Stimulated activated CD8-positive, alpha-beta memory T cell treated with anti-CD3 and anti-CD28 coated beads, Interleukin-12 subunit alpha, Interleukin-12 subunit beta, amount 100 ng/mL, for 24 hours (primary cell): ENCODE measurements around the gene KANSL1.
"Not testable (repeated sequence)": the region's sequence is repeated elsewhere in the genome, so short reads cannot be mapped to it uniquely, and the experiment has no call there.

Experiments used
- DNase-seq: peaks from one replicate; pipeline ENCODE4 v3.0.0-alpha.2; 2020; ENCODE audit errors: extremely low read depth

The KANSL1 gene

DNA sequence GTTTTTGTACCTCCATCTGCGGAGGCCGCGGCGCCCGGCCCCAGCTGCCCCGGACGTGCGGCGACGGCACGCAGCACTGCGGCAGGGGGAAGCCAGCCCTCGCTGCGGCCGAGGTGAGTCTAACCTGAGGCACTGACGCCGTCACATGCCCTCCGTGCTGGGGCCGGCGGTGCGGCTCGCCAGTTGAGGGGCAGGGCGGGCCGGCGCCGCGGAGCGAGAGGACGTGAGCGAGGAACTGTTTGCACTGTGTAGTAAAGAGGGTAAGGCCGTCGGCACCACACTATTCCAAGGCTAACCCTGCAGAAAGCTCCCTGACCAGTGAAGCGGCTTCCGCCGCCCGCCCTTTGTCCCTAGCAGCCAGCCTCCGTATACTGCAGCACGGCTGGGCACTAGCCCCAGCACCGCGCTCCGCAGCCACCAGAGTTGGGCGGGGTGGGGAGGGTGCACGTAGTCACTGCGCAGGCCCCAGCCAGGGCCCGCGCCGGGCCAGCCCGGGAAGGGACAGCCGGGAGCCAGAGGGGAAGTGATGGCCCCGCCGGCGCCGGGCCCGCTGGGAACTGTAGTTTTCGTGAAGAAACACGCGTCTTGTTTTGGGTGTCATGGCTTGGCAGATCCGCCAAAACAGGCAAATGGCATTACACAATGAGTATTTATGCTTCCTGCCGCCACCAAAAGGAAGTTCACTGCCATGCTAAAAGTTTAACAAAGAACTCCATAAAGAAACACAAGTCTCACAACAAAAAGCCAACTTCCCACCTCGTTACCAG is 580 bp upstream of the KANSL1 start:
- peak; percentile 92 for DNase-seq

DNA sequence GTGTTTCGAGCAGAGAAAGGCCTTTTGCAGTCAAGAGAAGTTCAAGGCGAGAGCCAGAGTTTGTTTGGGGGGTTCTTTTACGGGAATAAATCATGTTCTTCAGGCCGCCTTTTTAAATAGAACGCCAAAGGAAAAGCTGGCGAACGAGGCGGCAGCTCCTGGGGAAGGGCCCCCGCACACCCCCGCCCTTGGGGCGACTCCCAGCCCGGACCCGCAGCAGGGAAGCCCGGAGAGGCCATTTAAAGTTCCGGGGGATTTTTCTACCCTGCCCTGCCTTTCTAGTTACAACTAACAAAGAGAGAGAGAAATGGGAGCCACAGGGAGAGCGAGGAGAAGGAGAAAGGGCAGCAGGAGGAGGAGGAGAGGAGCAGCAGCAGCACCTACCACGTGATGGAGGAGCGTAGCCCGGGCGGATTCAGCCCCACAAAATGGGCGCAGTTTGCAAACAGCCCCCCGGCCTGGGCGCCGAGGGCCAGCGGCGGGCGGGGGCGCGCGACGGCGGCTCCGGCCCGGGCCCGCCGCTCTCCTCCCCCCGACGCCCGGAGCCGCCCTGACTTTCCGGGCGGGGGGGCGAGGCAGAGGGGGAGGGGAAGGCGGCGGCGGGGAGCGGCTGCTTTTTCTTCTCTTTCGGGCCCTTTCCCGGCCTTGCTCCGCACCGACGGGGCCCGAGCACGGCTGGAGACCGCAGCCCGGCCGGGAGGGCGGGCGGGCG is 634 bp downstream of the KANSL1 start:
- peak; percentile 36 for DNase-seq

DNA sequence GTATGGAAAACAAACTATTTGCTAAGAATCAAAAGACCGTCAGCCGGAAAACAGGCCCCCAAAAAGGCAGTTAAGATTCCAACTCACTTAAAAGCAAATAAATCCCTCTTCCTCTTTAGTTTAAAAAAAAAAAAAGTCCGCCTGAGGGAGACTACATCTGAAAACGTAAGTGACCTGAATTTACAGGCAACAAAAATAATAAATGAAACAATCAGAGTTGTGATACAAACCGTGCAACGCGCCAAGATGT is 1.1 kb downstream of the KANSL1 start:
- no peak for DNase-seq

DNA sequence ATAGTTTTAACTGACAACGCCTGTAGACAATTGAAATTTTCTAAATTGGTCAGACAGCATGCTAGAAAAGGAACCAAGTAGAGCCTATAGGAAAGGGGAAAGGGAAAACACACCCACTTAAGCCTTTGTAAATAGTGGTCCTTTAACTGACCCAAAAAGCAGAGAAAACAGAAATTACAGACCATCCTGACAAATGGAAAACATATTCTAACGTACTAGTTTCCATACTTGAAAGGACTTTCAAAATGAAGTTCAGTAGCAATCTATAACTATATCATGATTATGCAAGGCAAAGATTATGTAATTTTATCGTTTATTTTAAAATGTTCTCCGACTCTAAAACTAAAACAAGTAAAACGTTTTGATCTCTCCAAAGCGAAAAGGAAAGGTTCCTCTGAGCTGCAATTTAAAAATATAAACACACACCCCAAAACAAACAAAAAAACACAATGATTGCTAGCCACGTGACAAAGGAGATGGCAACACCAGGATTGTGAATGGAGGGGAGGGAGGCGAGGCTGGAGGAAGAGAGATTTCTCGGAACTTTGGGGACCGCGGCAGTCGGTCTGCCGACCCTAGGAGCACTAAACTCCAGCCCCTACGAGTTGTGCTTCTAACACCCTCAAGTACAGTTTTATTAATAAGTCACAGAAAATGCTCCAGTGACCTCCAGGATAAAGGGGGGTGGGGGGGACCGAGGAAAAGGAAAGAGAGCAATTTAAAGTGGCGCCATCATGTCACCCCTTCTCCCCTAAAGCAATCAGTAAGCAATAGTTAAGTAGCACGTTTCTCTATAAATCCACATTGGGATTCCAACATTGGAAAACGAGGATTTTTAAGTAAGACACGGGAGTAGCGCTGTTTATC is 1.7 kb downstream of the KANSL1 start:
- no peak for DNase-seq

DNA sequence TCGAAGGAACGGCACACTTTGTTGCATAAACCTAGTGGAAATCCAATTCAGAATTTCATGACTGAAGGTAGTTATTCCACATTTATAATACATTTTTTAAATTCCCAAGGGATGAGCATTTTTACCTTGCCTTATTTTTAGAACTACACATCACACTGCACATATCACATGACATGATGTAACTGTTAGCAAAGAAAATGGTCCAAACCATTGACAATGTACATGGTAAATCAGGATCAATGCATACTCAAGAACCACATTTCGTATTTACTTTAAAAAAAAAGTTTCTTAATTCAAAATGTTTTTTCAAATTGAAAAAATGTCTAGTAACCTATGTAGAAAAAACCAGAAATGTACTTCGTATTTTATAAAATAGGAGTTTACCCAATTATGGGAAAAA is 2.5 kb downstream of the KANSL1 start:
- no peak for DNase-seq

DNA sequence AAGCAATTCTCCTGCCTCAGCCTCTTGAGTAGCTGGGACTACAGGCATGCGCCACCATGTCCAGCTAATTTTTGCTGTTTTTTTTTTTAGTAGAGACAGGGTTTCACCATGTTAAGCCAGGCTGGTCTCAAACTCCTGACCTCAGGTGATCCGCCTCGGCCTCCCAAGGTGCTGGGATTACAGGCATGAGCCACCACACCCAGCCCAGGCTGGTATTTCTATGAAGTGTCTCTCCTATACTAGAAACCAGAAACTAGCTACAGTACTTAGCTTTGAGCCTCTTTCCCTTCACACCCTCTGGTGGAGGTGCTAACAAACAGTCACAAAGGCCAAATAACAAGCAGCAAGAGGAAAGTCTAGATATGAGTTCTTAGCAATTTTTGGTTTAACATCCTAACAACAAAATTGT is 6.4 kb downstream of the KANSL1 start:
- DNase-seq = not testable (repeated sequence)

DNA sequence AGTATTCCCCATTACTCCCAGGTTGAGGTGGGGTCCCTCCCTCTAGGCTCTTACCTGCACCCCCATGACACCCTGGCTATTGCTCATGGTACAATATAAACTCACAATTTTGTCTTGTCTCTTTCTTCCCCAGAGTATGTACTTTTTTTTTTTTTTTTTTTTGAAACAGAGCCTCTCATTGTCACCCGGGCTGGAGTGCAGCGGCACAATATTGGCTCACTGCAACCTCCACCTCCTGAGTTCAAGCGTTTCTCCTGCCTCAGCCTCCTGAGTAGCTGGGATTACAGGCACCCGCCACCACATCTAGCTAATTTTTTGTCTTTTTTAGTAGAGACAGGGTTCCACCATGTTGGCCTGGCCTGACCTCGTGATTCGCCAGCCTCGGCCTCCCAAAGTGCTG is 8.5 kb downstream of the KANSL1 start:
- no peak for DNase-seq

DNA sequence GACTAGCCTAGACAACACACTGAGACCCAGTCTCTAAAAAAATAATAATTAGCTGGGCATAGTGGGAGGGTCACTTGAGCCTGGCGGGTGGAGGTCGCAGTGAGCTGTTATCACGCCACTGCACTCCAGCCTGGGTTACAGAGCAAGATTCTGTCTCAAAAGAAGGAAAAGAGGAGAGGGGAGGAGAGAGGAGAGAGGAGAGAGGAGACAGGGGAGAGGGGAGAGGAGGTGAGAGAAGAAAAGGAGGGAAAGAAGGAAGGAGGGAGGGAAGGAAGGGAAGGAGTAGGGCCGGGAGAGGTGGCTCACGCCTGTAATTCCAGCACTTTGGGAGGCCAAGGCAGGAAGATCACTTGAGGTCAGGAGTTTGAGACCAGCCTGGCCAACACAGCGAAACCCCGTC is 9.8 kb downstream of the KANSL1 start:
- DNase-seq = not testable (repeated sequence)

DNA sequence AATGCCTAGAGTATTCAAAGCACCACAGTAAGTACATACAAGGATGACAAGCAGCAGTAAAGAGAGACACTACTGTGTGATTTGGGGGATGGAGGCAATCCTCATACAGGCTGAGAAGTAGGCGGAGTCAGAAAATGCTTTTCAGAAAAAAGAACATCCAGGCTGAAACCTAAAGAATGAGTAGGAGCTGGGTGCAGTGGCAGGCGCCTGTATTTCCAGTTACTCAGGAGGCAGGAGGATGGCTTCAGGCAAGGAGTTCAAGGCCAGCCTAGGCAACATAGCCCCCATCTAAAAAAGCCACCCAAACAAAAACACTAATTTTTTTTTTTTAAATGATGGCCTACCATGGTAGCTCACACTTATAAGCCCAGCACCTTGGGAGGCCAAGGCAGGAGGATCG is 10.3 kb downstream of the KANSL1 start:
- DNase-seq = no peak

DNA sequence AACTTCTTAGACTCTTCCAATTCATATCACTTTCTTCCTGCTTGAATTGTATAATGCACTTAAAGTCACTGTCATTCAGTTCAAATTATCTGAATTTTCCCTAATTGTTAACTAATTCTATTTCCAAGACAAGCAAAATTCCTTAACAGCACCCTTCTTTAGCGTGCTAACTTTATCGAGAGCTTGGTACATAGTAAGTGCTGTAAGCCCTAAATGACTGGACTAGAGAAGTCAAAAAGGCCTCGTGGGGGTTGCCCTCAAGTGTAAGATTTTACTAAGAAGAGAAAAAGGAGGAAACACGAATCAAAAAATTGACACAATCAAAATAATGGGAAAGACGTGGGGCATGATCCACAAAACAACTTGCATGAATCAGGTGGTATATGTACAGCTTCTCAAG is 11.3 kb downstream of the KANSL1 start:
- DNase-seq = no peak

DNA sequence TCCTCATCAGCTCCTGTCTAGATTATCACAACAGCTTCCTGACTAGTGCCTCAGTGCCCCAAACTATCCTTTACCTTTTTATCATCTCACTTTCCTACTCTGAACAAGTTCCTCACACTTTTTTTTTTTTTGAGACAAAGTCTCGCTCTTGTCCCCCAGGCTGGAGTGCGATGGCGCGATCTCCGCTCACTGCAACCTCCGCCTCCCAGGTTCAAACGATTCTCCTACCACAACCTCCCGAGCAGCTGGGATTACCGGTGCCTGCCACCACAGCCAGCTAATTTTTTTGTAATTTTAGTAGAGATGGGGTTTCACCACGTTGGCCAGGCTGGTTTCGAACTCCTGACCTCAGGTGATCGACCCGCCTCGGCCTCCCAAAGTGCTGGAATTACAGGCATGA is 11.9 kb downstream of the KANSL1 start:
- not testable (repeated sequence) for DNase-seq

DNA sequence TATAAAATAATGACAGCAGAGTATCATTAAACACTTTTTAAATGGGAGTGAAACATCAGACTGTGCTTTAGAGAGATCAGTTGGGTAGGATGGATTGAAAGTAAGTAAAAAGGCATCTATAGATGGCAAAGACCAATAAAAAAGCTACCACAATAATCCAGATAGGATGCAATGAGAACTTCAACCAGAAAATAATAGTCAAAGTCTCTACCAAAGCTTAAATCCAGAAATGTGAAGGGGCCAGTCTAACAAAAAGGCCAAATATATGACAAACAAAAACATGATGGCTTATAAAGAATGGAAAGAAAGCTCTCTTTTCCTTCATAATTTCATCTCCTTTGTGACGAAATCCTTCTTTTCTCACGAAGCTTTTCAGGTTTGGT is 12.3 kb downstream of the KANSL1 start:
- DNase-seq = no peak

DNA sequence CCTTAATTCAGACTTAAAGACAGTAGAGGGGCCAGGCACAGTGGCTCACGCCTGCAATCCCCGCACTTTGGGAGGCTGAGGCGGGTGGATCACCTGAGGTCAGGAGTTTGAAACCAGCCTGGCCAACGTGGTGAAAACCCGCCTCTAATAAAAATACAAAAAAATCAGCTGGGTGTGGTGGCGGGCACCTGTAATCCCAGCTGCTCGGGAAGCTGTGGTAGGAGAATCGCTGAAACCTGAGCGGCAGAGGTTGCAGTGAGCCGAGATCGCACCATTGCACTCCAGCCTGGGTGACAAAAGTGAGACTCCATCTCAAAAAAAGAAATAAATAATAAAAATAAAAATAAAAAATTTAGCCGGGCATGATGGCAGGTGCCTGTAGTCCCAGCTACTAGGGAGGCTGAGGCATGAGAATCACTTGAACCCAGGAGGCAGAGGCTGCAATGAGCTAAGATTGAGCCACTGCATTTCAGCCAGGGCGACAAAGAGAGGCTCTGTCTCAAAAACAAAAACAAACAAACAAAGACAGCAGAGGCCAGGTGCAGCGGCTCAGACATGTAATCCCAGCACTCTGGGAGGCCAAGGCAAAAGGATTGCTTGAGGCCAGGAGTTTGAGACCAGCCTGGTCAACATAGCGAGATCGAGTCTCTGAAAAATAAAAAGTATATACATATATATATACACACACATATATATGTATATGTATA is 12.9 kb downstream of the KANSL1 start:
- DNase-seq = not testable (repeated sequence)

DNA sequence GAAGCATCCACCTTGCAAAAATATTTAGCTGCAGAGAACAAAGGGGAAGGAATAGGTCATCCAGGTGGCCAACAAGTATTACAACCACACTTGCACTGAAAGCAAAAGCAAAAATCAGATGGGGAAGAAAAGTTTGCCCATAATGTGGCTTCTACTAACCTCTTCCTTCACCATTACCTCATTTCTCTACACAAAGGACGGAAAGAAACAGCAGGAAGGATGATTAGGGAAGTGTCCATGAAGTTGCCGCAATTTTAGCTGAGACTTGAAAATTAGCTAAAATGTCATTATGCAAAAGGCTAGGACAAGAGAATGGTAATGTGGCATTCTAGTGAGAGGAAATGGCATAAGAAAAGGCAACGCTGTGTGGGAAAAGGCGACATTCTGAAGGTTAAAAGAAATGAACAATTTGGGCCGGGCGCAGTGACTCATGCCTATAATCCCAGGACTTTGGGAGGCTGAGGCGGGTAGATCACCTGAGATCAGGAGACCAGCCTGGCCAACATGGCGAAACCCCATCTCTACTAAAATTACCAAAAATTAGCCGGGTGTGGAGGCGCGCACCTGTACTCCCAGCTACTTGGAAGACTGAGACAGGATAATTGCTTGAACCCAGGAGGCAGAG is 13.7 kb downstream of the KANSL1 start:
- DNase-seq = no peak

DNA sequence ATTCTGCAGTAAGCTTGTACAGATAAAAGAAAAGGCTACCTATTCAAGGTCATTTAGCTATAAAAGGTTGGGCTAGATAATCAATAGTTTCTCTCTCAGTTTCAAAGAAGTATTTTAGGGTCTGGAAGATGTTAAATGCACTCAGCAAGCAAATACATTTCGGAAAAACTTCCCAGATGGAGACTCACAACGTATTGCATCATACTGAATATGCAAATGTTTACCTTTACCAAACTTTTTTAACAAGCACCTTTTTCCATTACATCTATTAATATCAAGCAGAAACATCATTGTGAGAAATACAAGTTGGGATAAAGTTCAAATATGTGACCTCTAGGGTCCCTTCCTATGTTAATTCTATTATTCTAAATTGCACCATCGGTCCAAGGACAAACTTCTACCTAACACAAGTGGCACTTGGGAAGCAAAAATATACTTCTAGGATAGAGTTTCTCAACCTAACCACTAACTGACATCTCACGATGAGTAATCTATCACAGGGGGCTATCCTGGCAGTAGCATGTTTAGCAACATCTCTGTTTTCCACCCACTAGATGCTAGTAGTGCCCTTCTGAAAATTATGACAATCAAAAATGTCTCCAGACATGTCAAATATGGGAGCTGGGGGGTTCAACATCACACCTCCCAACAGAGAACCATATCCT is 14.5 kb downstream of the KANSL1 start:
- no peak for DNase-seq

DNA sequence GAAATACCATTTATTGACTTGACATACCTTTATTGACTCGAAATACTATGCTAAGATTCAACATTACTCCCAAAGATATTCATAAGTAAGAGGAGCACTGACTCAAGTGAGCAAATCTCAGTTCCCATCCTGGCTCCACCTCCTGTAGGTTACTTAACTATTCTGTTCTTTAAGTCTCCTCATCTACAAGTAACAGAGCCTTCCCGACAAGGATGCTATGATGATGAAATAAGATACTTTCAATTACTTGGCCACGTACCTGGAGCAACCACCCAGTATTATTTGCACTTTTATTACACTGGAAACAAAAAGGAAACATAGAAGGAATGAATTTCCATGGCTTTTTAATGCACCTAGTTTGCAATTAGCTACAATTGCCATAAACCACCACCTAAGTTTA is 16.3 kb downstream of the KANSL1 start:
- no peak for DNase-seq

DNA sequence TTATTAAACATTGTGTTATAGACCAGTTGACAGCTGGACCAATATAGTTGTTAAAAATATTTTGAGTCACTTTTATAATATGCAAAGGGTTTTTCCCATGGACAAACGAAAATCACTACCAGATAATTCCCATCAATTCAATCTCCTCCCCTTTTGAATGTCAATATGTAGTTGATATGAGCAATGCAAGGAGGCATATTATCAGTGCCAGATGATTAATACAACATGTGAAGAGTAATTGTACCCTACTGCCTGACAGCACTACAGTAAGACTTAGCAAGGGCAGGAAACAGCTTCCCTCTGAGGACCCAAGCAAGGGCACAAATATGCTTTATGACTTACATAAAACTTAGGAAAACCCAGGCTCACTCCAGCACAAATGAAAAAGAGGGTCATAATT is 17.3 kb downstream of the KANSL1 start:
- DNase-seq = no peak

DNA sequence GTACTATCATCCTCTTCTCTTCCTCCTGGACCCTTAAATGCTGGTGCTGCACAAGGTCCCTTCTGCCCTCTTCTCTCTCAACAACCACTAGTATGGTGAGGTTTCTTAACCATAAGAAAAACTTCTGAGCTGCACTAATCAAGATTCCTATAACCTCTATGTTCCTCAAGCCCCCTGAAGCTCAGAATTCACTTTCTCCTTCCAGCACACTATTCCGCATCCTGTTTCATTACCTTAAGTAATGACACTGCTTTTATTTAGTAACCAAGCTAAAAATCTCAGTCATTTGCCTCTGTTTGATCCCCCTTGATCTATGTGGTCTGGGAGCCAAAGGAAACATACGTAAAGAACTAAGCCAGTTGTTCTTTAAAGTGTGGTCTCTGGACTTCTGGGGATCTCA is 20.1 kb downstream of the KANSL1 start:
- no peak for DNase-seq

DNA sequence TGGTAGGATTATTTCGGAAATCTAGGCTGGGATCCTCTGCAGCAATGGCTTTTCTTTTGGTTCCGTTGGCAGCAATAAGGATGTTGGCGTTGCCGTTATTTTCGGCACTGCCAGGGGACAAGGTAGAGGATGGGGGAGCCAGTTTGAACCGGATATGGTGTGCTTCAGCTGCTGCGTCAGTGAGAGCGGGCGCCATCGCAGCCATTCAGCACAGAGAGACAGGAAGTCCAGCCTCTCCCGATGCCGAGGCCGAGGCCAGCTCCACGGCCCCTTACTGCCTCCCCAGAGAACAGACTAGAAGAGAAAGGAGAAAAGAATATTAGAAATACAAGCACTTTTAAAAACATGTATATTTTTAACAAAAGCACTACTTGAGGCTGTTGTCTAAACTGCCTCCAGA is 21.3 kb downstream of the KANSL1 start:
- no peak for DNase-seq

DNA sequence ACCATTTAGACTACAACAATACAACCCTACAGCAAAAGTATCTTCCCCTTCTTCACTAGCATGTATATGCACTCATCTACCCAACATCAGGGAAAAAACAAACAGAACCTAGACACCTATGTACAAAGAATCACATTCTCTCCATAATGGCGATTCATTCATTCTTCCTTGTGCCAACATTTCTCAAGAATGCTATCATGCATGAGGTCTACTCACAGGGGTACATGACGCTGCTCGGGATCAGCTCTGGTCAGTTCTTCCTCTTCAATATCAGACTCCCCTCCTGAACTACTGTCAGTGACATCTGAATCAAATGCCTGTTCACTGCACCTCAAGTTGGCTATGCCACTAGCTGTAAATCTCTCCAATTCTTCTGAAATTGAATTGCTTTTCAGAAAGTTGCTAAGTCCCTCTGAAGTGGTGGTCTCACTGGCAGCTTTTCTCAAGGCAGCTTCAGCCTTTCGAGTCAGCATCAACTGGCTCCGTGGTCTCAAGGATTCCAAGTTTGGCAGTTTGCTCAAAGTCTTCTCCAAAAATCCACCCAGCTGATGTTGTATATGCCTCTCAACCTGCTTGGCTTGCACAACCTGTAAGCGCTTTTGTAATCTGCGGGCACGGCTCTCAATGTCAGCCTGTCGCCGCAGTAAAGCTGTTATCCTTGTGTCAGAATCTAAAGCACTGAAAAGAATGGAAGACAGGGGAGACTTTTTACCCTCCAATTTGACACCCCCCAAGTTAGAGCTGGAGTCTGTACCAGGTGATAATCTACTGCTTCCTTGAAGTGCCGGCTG is 22.4 kb downstream of the KANSL1 start:
- DNase-seq = no peak
